Endothelial cell of umbilical vein (primary cell): ENCODE results near the gene SPP2. TPM values are rescaled to one million over a fixed set of nuclear protein-coding genes. Genes with fewer than 3 reads are reported as not detected.

ENCODE experiments used
- BruUV-seq: library from RNA; stranded (reverse); fragments of 400-500 nt; replicated peaks from 2 replicates; lab custom pipeline; 2021; lab: Mats Ljungman, UMichigan
- CTCF ChIA-PET: fragments of 300-600, 350-600 bp; sonication (Branson Sonifier 250); formaldehyde crosslinking; loops from one replicate; lab custom pipeline; 2021; ENCODE audit warnings: antibody characterized with exemption, inconsistent platforms; lab: Charles Lee
- POLR2A ChIA-PET: fragments of 300-600, 350-600 bp; sonication (Branson Sonifier 250); formaldehyde crosslinking; loops from one replicate; lab custom pipeline; 2021; ENCODE audit warnings: antibody characterized with exemption, inconsistent platforms; lab: Charles Lee
- DNase-seq: peaks from one replicate; pipeline ENCODE4 v3.0.0-alpha.2; 2011; ENCODE audit warnings: low read depth, low spot score
- FAIRE-seq: peaks from 2 replicates; lab custom pipeline; 2011; peaks lifted over from hg19 to GRCh38; lab: Jason Lieb, UNC
- H2AFZ ChIP-seq: 2 replicates; pipeline ENCODE4 v1.6.0; 2012; ENCODE audit warnings: low read depth, low read length, control low read depth, inconsistent platforms
- H3K27ac ChIP-seq: 2 replicates; pipeline ENCODE4 v1.5.1; 2011; ENCODE audit warnings: low read depth, mild to moderate bottlenecking, control low read depth, low read length, moderate library complexity; ENCODE audit not compliant: insufficient read depth
- H3K27me3 ChIP-seq, 2 experiments: 2 replicates each; pipeline versions ENCODE4 v1.6.0 to v1.6.1; 2011; ENCODE audit warnings: low read length in 2 of 2, mixed read lengths in 1 of 2; ENCODE audit not compliant: control insufficient read depth in 2 of 2, insufficient read depth in 2 of 2
- H3K36me3 ChIP-seq, 2 experiments: 2 replicates in 1 of 2; 3 replicates in 1 of 2; pipeline ENCODE4 v1.5.1; 2011; ENCODE audit warnings: low read length in 2 of 2, mild to moderate bottlenecking in 1 of 2, moderate library complexity in 1 of 2; ENCODE audit not compliant: control insufficient read depth in 2 of 2, insufficient read depth in 2 of 2; ENCODE audit errors: extremely low read depth in 1 of 2
- H3K4me1 ChIP-seq: 3 replicates; pipeline ENCODE4 v1.5.1; 2011; ENCODE audit warnings: mild to moderate bottlenecking, low read length; ENCODE audit not compliant: control insufficient read depth, insufficient read depth; ENCODE audit errors: extremely low read depth
- H3K4me2 ChIP-seq: 2 replicates; pipeline ENCODE4 v1.6.1; 2011; ENCODE audit warnings: low read length, control low read depth, mixed read lengths; ENCODE audit not compliant: insufficient read depth
- H3K4me3 ChIP-seq, 3 experiments: fragments of 200-600 bp in 1 of 3; sonication (generic), shearing (Covaris generic) in 1 of 3; replicated peaks in 1 of 3; 2 replicates each; pipeline ENCODE4 v1.5.1; 2011 to 2016; ENCODE audit warnings: control low read depth in 3 of 3, low read length in 3 of 3, mild to moderate bottlenecking in 2 of 3, inconsistent platforms in 1 of 3, low read depth in 1 of 3, moderate library complexity in 1 of 3; ENCODE audit not compliant: insufficient read depth in 1 of 3
- H3K79me2 ChIP-seq: 2 replicates; pipeline ENCODE4 v1.6.0; 2012; ENCODE audit warnings: low read length, inconsistent platforms; ENCODE audit not compliant: control insufficient read depth, insufficient read depth
- H3K9ac ChIP-seq: replicated peaks from 2 replicates; pipeline ENCODE3; 2011; ENCODE audit warnings: low read length, control low read depth; ENCODE audit not compliant: insufficient read depth; ENCODE audit errors: extremely low read depth
- H3K9me1 ChIP-seq: replicated peaks from 3 replicates; pipeline ENCODE4 v1.6.0; 2011; ENCODE audit warnings: mild to moderate bottlenecking, low read length; ENCODE audit not compliant: control insufficient read depth, insufficient read depth; ENCODE audit errors: extremely low read depth
- H3K9me3 ChIP-seq: replicated peaks from 2 replicates; pipeline ENCODE4 v1.5.1; 2012; ENCODE audit warnings: low read length, inconsistent platforms; ENCODE audit not compliant: control insufficient read depth, insufficient read depth
- H4K20me1 ChIP-seq: replicated peaks from 2 replicates; pipeline ENCODE3; 2011; ENCODE audit warnings: mild to moderate bottlenecking, low read length; ENCODE audit not compliant: control insufficient read depth, insufficient read depth; ENCODE audit errors: extremely low read depth
- EZH2 ChIP-seq: IDR thresholded peaks from 2 replicates; pipeline ENCODE4 v1.6.1; 2012; ENCODE audit warnings: borderline replicate concordance, low read depth, mild to moderate bottlenecking, moderate library complexity, low read length, inconsistent platforms; ENCODE audit not compliant: severe bottlenecking
- FOS ChIP-seq: IDR thresholded peaks from 2 replicates; pipeline ENCODE4 v1.6.1; 2011; ENCODE audit warnings: mild to moderate bottlenecking, low read length, moderate library complexity, borderline replicate concordance; ENCODE audit not compliant: insufficient read depth
- GATA2 ChIP-seq: IDR thresholded peaks from 2 replicates; pipeline ENCODE4 v1.7.0; 2011; ENCODE audit warnings: low read depth, mild to moderate bottlenecking, moderate library complexity, mixed read lengths, low read length; ENCODE audit not compliant: insufficient read length, insufficient read depth
- JUN ChIP-seq: IDR thresholded peaks from 2 replicates; pipeline ENCODE4 v1.6.1; 2011; ENCODE audit warnings: borderline replicate concordance, low read depth; ENCODE audit not compliant: insufficient read length, insufficient read depth
- MYC ChIP-seq: IDR thresholded peaks from one replicate; pipeline ENCODE4 v1.6.1; 2011; ENCODE audit warnings: mild to moderate bottlenecking, low read depth, low read length
- POLR2A ChIP-seq: IDR thresholded peaks from 2 replicates; pipeline ENCODE4 v1.6.1; 2012; ENCODE audit warnings: low read depth, mild to moderate bottlenecking, control low read depth, low read length
- POLR2AphosphoS5 ChIP-seq: IDR thresholded peaks from 2 replicates; pipeline ENCODE4 v1.6.1; 2012; ENCODE audit warnings: low read depth, mild to moderate bottlenecking, control low read depth, low read length, moderate library complexity; ENCODE audit not compliant: insufficient read depth
- dilution Hi-C: fragments of 300-500 bp; cut with MboI; formaldehyde crosslinking; loops from one replicate; pipeline ENCODE4 v1.15.0; 2019; ENCODE audit warnings: low sequenced_read_pairs; ENCODE audit not compliant: extremely low pct_ligation_motif_present
- intact Hi-C: fragments of 100-400 bp; cut with micrococcal nuclease; formaldehyde crosslinking; loops from one replicate; pipeline ENCODE4 v1.10.0; 2022
- polyA plus RNA-seq, 4 experiments: library from polyadenylated mRNA; depleted of rRNA in 3 of 4; stranded (reverse) in 3 of 4; unstranded in 1 of 4; fragments of >200 nt; gene quantifications; 2 replicates each; pipeline versions ENCODE4 v1.2.1 to v1.2.3, GENCODE V29; 2011 to 2012; ENCODE audit warnings: missing spikeins in 1 of 4
- total RNA-seq: library from RNA; stranded (reverse); gene quantifications from 2 replicates; pipeline ENCODE4 v1.2.3, GENCODE V29; 2021
- TF ChIP-seq, protein P1 (sequence below), 2 donors: IDR thresholded peaks; 1 replicate in 1 of 2; 2 replicates in 1 of 2; pipeline ENCODE4 v1.5.1; 2011; ENCODE audit warnings: low read length in 2 of 2, mild to moderate bottlenecking in 2 of 2, moderate library complexity in 2 of 2, control low read depth in 1 of 2, inconsistent platforms in 1 of 2, low read depth in 1 of 2; ENCODE audit not compliant: insufficient read depth in 1 of 2; ENCODE audit errors: extremely low read depth in 1 of 2

Gene SPP2
- total and polyA plus RNA-seq, 2 donors (not counting 3 experiments of a cell fraction or from before 2014, with no cell fraction given) = not detected

DNA sequence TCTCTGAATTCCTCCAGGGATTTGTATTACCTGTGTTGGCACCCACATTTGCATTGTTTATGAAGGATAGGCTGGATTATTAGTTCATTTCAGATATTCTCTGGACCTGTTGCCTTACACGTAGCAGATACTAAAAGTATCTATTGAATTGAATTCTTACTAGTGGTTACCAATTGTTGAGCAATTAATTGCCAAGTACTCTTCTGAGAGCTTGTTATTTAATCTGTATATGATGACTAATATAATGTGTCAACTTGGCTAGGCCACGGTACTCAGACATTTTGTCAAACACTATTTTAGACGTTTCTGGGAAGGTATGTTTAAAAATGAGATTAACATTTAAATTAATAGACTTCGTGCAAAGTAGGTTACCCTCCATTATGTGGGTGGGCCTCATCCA is 2.5 kb upstream of the SPP2 start:
- TF ChIP-seq JUN (no peak), POLR2A (no peak), MYC (no peak), FOS (no peak), EZH2 (no peak), POLR2AphosphoS5 (no peak), GATA2 (no peak)
- TF ChIP-seq, protein P1, sequence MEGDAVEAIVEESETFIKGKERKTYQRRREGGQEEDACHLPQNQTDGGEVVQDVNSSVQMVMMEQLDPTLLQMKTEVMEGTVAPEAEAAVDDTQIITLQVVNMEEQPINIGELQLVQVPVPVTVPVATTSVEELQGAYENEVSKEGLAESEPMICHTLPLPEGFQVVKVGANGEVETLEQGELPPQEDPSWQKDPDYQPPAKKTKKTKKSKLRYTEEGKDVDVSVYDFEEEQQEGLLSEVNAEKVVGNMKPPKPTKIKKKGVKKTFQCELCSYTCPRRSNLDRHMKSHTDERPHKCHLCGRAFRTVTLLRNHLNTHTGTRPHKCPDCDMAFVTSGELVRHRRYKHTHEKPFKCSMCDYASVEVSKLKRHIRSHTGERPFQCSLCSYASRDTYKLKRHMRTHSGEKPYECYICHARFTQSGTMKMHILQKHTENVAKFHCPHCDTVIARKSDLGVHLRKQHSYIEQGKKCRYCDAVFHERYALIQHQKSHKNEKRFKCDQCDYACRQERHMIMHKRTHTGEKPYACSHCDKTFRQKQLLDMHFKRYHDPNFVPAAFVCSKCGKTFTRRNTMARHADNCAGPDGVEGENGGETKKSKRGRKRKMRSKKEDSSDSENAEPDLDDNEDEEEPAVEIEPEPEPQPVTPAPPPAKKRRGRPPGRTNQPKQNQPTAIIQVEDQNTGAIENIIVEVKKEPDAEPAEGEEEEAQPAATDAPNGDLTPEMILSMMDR (IDR thresholded peaks at IDR 0.05; ENCODE audit: extremely low read depth in 1 of 2, insufficient read depth in 1 of 2, low read depth in 1 of 2, low read length in 2 of 2) = no peak
- no peak overlapping the region for H3K4me2 ChIP-seq
- BruUV-seq = no TSS peak
- no peak for DNase-seq
- POLR2A ChIA-PET = no interaction called here
- intact Hi-C loops = no loop called here
- peaks cover 0 to 3% of the 10 kb centered on the region in 2 experiments for H3K27me3 ChIP-seq
- dilution Hi-C loops = no loop called here
- H3K9ac ChIP-seq = no peak overlapping the region
- H3K4me3 ChIP-seq = no peak overlapping the region
- FAIRE-seq = no peak
- no peaks in the 10 kb centered on the region for H4K20me1 ChIP-seq
- CTCF ChIA-PET = no interaction called here
- no peaks in the 10 kb centered on the region for H3K79me2 ChIP-seq
- H3K9me3 ChIP-seq = no peaks in the 10 kb centered on the region
- no peaks in the 10 kb centered on the region for H3K36me3 ChIP-seq
- no peaks in the 10 kb centered on the region for H3K9me1 ChIP-seq
- no peak overlapping the region for H3K27ac ChIP-seq
- peaks cover 9% of the 10 kb centered on the region for H3K4me1 ChIP-seq
- H2AFZ ChIP-seq = no peak overlapping the region
